ENCODE results near the gene EGFR. TPM values are rescaled to one million over a fixed set of nuclear protein-coding genes. Genes with fewer than 3 reads are reported as not detected.

Gene EGFR
- total RNA-seq, 4 donors from 2014 or later: 36.4 to 73.6 (median 38.7) TPM

DNA sequence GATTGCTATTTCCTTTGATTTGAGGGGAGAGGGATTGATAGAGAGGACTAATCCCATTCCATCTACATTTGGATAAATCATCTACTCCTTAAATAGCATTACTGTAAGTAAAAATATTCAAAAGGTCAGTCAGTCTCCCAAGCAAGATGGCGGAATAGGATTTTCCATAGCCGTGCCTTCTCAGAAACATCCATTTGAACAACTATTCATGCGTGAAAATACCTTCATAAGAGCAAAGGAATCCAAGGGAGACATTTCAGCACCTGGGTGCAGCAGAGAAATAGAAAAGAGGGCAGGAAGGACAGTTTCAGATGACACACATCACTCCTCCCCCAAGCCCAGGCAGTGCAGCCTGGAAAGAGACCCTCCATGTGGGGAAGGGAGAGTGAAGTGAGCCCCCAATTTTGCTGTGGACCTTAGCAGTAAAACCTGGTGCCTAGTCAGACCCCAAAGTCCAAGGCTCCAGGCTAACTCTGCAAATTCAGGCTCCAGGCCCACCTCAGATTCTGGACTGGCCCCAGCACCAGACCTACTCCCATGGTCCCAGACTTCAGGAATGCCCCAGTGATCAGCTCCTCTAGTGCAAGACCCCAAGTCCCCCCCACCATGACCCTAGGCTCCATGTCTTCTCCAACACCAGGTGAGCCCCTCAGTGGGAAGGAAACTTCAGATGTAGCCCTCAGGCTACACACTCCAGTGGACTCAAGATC is 242.0 kb downstream of the EGFR start:
- no peaks in the 10 kb centered on the region for H3K4me1 ChIP-seq
- H3K9me3 ChIP-seq: no peaks in the 10 kb centered on the region
- DNase-seq: no peak
- intact Hi-C loops (cut with DNase I; ENCODE audit: low total_unique reads): no loop called here
- H3K4me3 ChIP-seq: no peak overlapping the region
- no peaks in the 10 kb centered on the region for H3K36me3 ChIP-seq
- no peak overlapping the region for H3K27ac ChIP-seq
- H3K27me3 ChIP-seq: no peaks in the 10 kb centered on the region
- TF ChIP-seq POLR2A (IDR thresholded peaks at IDR 0.05): no peak
- TF ChIP-seq, protein P1, sequence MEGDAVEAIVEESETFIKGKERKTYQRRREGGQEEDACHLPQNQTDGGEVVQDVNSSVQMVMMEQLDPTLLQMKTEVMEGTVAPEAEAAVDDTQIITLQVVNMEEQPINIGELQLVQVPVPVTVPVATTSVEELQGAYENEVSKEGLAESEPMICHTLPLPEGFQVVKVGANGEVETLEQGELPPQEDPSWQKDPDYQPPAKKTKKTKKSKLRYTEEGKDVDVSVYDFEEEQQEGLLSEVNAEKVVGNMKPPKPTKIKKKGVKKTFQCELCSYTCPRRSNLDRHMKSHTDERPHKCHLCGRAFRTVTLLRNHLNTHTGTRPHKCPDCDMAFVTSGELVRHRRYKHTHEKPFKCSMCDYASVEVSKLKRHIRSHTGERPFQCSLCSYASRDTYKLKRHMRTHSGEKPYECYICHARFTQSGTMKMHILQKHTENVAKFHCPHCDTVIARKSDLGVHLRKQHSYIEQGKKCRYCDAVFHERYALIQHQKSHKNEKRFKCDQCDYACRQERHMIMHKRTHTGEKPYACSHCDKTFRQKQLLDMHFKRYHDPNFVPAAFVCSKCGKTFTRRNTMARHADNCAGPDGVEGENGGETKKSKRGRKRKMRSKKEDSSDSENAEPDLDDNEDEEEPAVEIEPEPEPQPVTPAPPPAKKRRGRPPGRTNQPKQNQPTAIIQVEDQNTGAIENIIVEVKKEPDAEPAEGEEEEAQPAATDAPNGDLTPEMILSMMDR (IDR thresholded peaks at IDR 0.05): no peak

All from uterus (tissue), 4 donors.